ENCODE data around the gene SLC11A2. TPM values are rescaled to one million over a fixed set of nuclear protein-coding genes. Genes with fewer than 3 reads are reported as not detected.

SLC11A2 gene
- total and polyA plus RNA-seq, 9 of the 15 experiments (the other 6 are each of a cell fraction or from before 2014, with no cell fraction given): 21.1 to 54.0 (median 32.9) TPM

DNA sequence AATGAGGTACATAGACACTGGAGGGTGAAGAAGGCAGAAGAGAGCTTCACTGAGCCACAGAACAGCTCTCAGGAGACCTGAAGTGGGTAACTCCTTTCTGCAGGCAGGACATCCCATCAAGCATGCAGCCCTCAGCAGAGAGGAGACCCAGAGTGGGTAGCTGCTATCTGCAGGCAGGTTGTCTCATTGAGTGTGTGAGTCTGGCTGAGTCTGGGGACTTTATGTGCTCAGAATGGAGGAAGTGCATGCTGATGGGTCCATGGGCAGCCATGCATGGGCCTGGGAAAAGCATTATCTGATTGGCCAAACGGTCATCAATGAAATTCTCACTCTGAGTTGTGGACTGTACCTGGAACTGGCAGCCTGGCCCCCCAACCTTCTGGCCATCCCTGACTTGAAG lies 88.5 kb downstream of the SLC11A2 start:
- CTCF ChIA-PET (ENCODE audit: low intra/inter-chr PET ratio): no interaction called here
- BruUV-seq (replicated peaks): no TSS peak
- Histone ChIP-seq H3K9me1 (ENCODE audit: control insufficient read depth, insufficient read depth, low read length) (no peaks in the 10 kb centered on the region), H4K20me1 (replicated peaks; ENCODE audit: control insufficient read depth, insufficient read depth, low read length) (no peaks in the 10 kb centered on the region), H2AFZ (ENCODE audit: low read depth, low read length) (no peak overlapping the region), H3K4me2 (ENCODE audit: insufficient read depth, low read length) (no peak overlapping the region), H3K79me2 (ENCODE audit: control insufficient read depth, insufficient read depth, low read length) (no peaks in the 10 kb centered on the region), H3K4me3 (no peak overlapping the region), H3K9me3 (replicated peaks; ENCODE audit: control insufficient read depth, insufficient read depth, low read depth, low read length) (peaks cover 13% of the 10 kb centered on the region), H3K36me3 (ENCODE audit: control insufficient read depth, insufficient read depth, low read length) (no peaks in the 10 kb centered on the region; the same call in 2 of the 3 replicates), H3K27me3 (ENCODE audit: control insufficient read depth in 2 of 2, insufficient read depth in 2 of 2, low read length in 2 of 2) (no peaks in the 10 kb centered on the region), H3K9ac (ENCODE audit: insufficient read depth in 1 of 2, low read depth in 2 of 2, low read length in 2 of 2) (no peak overlapping the region), H3K4me1 (replicated peaks in 1 of 2; ENCODE audit: control insufficient read depth in 2 of 2, insufficient read depth in 2 of 2, low read length in 2 of 2) (peaks cover 5 to 32% of the 10 kb centered on the region in 2 experiments), H3K27ac (ENCODE audit: extremely low read depth, low read depth, low read length) (no peak overlapping the region)
- FAIRE-seq: no peak
- peak in 1 of 4 experiments; percentile 40 for DNase-seq (ENCODE audit: extremely low read depth in 1 of 4, low spot score in 3 of 4)
- in situ Hi-C loops (cut with MboI): no loop called here
- ATAC-seq: no peak
- intact Hi-C loops (cut with micrococcal nuclease): no loop called here
- TF ChIP-seq RFX7 (CRISPR knock-in tag; IDR thresholded peaks at IDR 0.05): no peak
- TF ChIP-seq TRIM28 (IDR thresholded peaks at IDR 0.05): peak; percentile 97
- TF ChIP-seq CBX5 (IDR thresholded peaks at IDR 0.05; ENCODE audit: borderline replicate concordance, low read depth): peak; percentile 98
- TF ChIP-seq SPI1 (IDR thresholded peaks at IDR 0.05; ENCODE audit: borderline replicate concordance, low read depth, low read length): peak; percentile 55
- no peak for TF ChIP-seq ILK (tag; IDR thresholded peaks at IDR 0.05; ENCODE audit: borderline replicate concordance, low read depth)
- no peak for TF ChIP-seq TEAD1 (CRISPR knock-in tag; IDR thresholded peaks at IDR 0.05)
- TF ChIP-seq CBX3 (IDR thresholded peaks at IDR 0.05; ENCODE audit: borderline replicate concordance in 1 of 2, low read length in 2 of 2): peak; percentile 46 to 97
- no peak for TF ChIP-seq FOXJ2 (tag; IDR thresholded peaks at IDR 0.05)
- TF ChIP-seq JUN (IDR thresholded peaks at IDR 0.05; ENCODE audit: borderline replicate concordance, low read depth, low read length): 0 out of 2 replicates have a peak, but pooled peaks have one; percentile 28
- no peak for TF ChIP-seq JUN (CRISPR knock-in tag; IDR thresholded peaks at IDR 0.05; ENCODE audit: borderline replicate concordance)
- peak; percentile 86; the same call in 1 of the 2 replicates for TF ChIP-seq CBX1 (IDR thresholded peaks at IDR 0.05; ENCODE audit: low read depth)
- TF ChIP-seq TRIM24 (IDR thresholded peaks at IDR 0.05): peak in 1 of 2 experiments; percentile 52; a peak in 1 of 4 replicates
- no peak for TF ChIP-seq HBP1 (CRISPR knock-in tag; IDR thresholded peaks at IDR 0.05)
- TF ChIP-seq, protein P1, sequence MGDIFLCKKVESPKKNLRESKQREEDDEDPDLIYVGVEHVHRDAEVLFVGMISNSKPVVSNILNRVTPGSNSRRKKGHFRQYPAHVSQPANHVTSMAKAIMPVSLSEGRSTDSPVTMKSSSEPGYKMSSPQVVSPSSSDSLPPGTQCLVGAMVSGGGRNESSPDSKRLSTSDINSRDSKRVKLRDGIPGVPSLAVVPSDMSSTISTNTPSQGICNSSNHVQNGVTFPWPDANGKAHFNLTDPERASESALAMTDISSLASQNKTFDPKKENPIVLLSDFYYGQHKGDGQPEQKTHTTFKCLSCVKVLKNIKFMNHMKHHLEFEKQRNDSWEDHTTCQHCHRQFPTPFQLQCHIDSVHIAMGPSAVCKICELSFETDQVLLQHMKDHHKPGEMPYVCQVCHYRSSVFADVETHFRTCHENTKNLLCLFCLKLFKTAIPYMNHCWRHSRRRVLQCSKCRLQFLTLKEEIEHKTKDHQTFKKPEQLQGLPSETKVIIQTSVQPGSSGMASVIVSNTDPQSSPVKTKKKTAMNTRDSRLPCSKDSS (IDR thresholded peaks at IDR 0.05; ENCODE audit: low read depth, partially characterized antibody): peak; percentile 89
- no peak for TF ChIP-seq CCNT2 (IDR thresholded peaks at IDR 0.05; ENCODE audit: borderline replicate concordance, extremely low read depth, insufficient read length, low read depth, low read length)
- TF ChIP-seq GABPB2 (CRISPR knock-in tag; conservative IDR thresholded peaks at IDR 0.05): no peak
- 63% methylated on average over 1 of the region's 1 CpG for WGBS (ENCODE audit: insufficient coverage, low coverage, missing lambda C conversion rate)
- POLR2A ChIA-PET: interaction anchor here (0.6 to 1.0 kb wide), 2 partner anchors 10 to 684 kb away, joined by 4 to 6 read pairs; no protein-coding TSS in a partner anchor
